Dedifferentiated amniotic fluid mesenchymal stem cell (primary cell): ENCODE results near the gene SLC25A10.

Experiments
- DNase-seq: peaks from one replicate; pipeline ENCODE4 v3.0.0-alpha.2; 2016; ENCODE audit errors: extremely low spot score

The SLC25A10 gene

GRCh38 chr17:81706232-81706611, 5.9 kb upstream of the SLC25A10 start:
- DNase-seq = no peak

DNA sequence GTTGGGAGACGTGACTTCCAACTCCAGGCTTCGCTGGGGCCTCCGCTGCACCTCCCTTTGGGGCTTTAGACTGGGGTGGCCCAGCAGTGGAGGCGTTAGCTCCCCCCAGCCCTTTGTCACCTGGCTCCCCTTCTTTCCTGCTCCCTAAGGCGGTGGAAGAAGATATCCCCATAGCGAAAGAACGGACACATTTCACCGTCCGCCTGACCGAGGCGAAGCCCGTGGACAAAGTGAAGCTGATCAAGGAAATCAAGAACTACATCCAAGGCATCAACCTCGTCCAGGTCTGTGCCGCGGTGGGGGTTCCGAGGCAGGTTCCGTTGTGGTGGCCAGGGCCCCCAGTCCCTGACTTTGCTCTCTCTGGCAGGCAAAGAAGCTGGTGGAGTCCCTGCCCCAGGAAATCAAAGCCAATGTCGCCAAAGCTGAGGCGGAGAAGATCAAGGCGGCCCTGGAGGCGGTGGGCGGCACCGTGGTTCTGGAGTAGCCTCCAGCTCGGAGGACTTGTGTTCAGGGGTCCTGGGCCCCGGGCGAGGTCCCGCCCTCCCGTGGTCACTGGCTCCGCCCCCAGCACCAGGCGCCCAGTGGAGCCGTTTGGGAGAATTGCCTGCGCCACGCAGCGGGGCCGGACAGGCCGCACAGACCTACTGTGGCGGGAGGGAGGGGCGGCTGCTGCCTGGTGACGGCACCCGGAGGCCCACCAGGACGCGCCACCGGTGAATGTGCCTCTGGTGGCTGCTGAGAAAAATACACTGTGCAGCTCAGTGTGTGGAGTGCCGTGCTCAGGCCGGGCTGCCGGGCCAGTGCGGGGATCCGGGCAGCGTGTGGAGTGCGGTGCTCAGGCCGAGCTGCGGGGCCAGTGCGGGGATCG, 5.1 kb upstream of the SLC25A10 start:
- no peak for DNase-seq

- no peak for DNase-seq
Observed at GRCh38 chr17:81707725-81708646, 4.1 kb upstream of the SLC25A10 start.

DNA sequence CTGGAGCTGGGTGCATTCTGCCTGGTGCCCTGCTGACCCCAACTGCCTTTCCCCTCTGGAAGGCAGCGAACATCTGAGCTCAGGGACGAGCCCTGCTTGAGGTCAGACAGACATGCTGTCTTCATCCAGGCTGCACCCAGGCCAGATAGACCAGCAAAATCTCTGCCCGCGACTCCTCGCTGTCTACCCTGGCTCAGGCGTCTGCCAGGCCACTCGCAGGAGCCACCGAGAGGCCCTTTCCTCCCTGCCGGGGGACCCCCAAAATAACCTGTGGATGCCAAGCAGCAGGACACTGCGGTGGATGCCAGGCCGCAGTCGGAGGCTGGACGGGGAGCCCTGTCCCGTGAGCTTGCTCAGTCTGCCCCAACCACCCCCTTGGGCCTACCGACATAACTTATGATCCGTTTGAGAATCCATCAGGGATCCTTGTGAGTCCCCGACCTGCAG, 3.3 kb upstream of the SLC25A10 start:
- no peak for DNase-seq

DNA sequence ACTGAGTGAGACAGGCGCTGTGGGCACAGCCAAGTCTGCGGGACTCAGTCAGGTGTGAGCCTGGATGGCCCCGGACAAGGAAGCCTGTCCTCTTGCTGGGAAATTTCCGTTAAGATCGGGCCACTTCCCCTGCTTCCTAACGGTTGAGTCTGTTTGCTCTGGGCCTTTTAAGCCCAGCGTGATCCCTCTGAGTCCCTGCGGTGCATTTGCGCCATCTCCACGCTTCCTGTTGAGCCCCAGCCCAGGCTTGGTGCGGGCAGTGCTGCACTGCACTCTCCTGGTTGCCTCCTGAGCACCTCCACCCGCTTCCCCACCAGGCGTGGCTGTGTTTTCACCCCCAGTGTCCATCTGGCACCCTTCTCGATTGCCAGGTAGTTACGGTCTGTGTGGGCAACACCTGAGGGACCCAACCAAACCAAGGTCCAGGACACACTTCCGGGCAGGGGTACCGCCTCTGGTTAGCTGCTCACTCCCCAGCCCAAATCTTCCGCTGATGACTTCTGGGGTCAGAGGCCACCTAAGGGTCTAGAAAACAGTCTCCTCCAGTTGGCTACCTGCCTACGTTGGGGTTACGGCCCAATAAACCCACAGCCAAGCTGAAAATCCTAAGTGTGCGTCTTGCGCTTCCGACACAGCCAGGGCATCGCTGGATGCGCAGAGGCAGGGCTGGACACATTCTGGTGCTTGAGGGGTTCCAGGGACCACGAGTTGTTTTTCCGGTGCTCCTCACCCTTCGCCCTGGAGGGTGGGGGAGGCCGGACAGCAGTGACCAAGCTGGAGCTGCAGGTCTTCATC, 1.4 kb upstream of the SLC25A10 start:
- no peak for DNase-seq

DNA sequence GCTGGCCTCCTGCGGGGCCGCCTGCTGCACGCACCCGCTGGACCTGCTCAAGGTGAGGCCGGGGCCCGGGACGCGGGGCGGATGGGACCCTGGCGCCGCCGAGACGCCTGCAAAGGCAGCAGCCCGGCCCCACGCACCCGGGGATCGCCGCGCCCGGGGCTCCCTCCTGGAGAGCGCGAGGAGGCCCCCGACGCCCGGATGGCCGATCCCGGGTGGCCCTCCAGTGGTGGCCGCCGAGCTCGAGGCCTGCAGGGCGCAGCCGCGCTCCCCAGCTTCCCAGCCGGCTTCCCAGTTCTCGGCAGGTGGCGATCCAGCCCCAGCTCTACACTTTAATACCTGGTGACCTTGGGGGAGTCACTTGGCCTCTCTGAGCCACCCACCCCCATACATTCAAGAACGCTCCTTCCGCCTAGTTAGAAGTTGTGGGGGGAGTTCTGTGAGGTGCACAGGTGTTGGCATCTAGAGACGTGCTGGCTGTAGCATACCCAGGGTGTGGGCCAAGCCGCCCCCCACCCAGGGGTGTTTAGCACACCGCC, 452 bp downstream of the SLC25A10 start:
- no peak for DNase-seq

DNA sequence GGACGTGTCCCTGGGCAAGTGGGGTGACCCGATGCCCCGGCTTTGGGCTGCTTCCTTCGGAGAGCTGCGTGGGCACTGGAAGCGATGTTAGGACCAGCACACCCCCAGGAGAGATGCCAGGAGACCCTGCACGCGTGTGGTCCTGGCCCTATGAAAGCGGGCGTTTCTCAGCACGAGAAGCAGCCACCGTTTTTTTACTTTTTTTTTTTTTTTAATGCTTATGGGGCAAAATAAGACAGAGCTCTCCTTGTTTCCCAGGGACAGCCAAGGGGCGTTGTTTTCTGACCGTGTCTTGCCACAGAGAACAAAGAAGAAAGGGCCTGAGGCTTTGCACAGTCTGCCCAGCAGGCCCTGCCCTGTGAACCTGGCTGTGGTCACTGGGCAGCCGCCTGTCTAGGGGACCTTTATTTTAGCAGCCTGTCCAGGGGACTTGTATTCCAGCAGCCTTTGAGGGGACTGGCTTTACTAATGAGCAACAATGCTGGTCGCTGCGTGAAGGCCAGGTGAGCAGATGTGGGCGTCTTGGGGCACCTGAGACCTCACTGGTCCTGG, 996 bp downstream of the SLC25A10 start:
- DNase-seq = no peak

- DNase-seq = no peak
Observed at GRCh38 chr17:81713556-81714411, 1.7 kb downstream of the SLC25A10 start.

DNA sequence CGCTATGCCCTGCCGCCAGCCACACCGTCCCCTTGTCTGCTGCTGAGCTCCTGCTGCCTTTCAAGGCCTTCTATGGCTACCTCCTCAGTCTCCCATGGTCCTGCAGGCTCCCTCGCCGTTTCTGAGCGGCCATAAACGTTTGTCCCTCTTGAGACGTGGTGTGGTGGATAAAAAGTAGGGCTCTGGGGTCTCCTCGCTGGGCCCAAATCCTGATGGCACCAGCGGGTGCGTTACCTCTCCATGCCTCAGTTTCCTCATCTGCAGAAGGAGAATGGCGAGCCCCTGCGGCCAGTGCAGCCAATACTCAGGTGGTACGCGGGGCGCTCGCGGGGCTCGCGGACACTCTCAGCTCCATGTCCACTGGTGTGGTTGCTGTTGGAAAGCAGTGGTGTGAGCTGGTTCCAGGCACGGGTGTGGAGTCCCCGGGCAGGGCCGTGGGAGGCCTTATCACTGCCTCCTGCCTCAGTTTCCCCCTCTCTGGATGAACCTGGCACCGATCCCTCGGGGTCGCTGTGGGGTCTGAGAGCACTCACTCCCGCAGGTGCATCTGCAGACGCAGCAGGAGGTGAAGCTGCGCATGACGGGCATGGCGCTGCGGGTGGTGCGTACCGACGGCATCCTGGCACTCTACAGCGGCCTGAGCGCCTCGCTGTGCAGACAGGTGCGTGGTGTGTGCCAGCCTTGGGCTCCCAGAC, 2.5 kb downstream of the SLC25A10 start:
- DNase-seq = no peak

- no peak for DNase-seq
Observed at GRCh38 chr17:81715107-81715871, 3.2 kb downstream of the SLC25A10 start.

DNA sequence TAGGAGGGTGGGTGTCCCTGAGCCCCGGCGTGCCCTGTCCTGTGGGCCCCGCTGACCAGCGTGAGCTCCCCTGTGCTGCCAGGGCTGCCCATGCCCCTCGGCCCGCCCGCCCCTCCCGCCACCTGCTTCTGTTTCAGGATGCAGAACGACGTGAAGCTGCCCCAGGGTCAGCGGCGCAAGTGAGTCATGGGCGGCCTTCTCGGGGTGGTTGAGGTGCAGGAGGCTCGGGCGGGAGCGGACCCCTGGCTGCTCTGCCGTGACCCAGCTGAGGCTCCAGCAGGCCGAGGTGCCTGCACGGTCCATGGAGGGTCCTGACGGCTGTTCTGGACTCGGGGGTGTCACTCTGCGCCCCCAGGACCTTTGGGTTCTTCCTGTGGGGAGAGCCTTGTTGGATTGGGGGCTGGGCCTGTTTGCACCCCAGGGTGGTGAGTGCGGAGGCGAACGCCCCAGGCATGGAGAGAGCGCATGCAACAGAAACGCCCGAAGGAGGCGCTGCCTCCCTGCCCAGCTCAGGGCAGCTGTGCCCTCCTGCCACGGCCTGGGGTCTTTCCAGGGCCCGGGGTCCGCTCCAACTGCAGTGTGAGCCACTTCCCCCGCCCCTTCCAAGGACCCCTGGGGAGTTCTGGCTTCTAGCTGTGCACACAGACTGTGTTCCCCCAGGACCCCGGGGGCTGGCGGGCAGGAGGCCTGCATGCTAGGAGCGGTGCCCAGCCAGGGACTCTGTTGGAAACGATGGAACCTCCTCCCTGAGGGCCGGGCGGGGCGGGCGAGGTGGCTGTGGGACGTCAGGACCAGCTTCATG, 4.0 kb downstream of the SLC25A10 start:
- DNase-seq = no peak

- no peak for DNase-seq
Observed at GRCh38 chr17:81716674-81716996, 4.6 kb downstream of the SLC25A10 start.

- DNase-seq = no peak
Observed at GRCh38 chr17:81717049-81717765, 5.1 kb downstream of the SLC25A10 start.

DNA sequence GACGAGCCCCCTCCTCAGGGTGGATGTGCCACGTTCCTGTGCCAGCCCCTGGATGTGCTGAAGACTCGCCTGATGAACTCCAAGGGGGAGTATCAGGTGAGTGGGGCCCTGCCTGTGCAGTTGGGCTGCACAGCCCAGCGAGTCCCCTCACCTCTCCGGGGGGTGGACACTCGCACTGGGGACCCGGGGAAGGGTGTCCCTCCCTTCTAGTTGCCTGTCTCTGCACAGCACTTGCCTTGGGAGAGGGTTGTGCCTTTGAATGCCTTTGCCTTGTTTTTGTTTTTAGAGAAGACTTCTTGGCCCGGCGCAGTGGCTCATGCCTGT, 5.6 kb downstream of the SLC25A10 start:
- no peak for DNase-seq

DNA sequence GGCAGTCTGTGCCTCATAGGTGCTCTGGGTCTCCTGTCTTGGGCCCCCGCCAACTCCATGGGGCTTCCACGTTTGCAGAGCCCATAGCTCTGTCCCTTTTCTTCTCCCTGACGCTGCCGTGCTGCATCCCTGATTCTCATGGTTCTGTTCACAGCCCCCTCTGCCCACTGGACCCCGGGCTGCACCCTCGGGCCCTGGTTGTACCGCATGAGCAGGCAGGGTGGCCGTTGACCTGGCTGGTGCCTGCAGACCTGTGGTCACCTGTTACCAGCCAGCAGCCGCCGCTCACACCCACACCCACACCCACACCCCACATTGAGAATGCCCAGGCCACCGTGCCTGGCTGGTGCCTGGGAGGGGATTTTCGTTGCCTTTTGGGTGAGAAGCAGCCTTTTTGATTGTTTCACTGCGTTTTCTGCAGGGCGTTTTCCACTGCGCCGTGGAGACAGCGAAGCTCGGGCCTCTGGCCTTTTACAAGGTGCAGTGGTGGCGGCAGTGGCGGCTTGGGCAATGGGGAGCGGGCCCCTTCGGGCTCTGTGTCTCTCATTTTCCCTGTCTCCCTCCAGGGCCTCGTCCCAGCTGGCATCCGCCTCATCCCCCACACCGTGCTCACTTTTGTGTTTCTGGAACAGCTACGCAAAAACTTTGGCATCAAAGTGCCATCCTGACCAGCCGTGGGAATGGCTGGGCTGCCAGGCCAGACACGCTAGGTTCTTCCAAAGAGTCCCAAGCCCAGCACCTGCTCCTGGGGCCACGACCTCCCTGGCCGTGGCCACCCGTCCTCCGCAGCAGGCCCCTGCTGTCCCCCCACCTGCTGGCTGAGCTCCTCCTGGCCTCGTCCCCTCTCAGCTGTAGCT, 7.6 kb downstream of the SLC25A10 start:
- no peak for DNase-seq

GRCh38 chr17:81720267-81721071, 8.4 kb downstream of the SLC25A10 start:
- no peak for DNase-seq
